Spleen (tissue), 7 donors: ENCODE results near the gene ITPA.

ENCODE experiments used
- CTCF ChIP-seq, 11 experiments: fragments of 200-600 bp in 7 of 11; fragments of 450-650 bp in 4 of 11; sonication (generic) in 4 of 11; IDR thresholded peaks in 8 of 11; conservative IDR thresholded peaks in 3 of 11; 1 replicate in 7 of 11; 2 replicates in 4 of 11; pipeline versions ENCODE4 v1.4.0 to v1.8.0; 2016 to 2021; ENCODE audit warnings: antibody characterized with exemption in 11 of 11, inconsistent platforms in 4 of 11, mild to moderate bottlenecking in 1 of 11
- POLR2AphosphoS5 ChIP-seq, 3 donors: sonication (generic); formaldehyde crosslinking; IDR thresholded peaks; one replicate each; pipeline ENCODE4 v1.5.1; 2017; ENCODE audit warnings: antibody characterized with exemption in 3 of 3
- donor health status: DM: no; HTN: no; CAD: no; lungs with moderate emphysema.
- donor health status: DM: no; HTN: no; CAD: no.
- donor health status: DM: no; HTN: no; CAD: no.

- no peak for TF ChIP-seq CTCF (IDR thresholded peaks at IDR 0.05 in 8 of 11, conservative IDR thresholded peaks at IDR 0.05 in 3 of 11)
- TF ChIP-seq POLR2AphosphoS5 (IDR thresholded peaks at IDR 0.05) = no peak
Measured at GRCh38 chr20:3226093-3226492, 16.8 kb downstream of the ITPA start.
